Measurements from ENCODE around the gene KIF18A. TPM values are rescaled to one million over a fixed set of nuclear protein-coding genes. Genes with fewer than 3 reads are reported as not detected.

Gene KIF18A
- total and polyA plus RNA-seq, 2 of the 13 experiments (the other 11 are each of a cell fraction or from before 2014, with no cell fraction given) = 3.4 to 14.4 TPM

DNA sequence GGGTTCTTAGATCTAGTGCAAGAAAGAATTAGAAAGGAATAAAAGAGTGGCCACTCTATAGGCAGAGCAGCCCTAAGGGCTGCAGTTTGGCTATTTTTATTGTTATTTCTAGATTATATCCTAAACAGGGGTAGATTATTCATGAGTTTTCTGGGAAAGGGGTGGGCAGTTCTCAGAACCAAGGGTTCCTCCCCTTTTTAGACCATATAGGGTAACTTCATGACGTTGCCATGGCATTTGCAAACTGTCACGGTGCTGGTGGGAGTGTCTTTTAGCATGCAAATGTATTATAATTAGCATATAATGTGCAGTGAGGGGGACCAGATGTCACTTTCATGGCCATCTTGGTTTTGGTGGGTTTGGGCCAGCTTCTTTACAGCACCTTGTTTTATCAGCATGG is 44.8 kb upstream of the KIF18A start:
- intact Hi-C loops (cut with micrococcal nuclease; ENCODE audit: unreplicated experiment) = no loop called here
- in situ Hi-C loops (cut with HindIII; ENCODE audit: extremely low pct_ligation_motif_present, low pct_unique_long_range_greater_than_20kb) = no loop called here
- H3K79me2 ChIP-seq (ENCODE audit: insufficient read depth, low read length) = no peaks in the 10 kb centered on the region
- H3K4me1 ChIP-seq (ENCODE audit: insufficient read depth, low read length) = no peaks in the 10 kb centered on the region
- ChIA-PET CTCF (ENCODE audit: low intra/inter-chr PET ratio, low total read pairs) (no interaction called here), POLR2A (no interaction called here)
- no peak overlapping the region for H3K27ac ChIP-seq (ENCODE audit: extremely low read length, insufficient read depth, low read length)
- no peak for FAIRE-seq
- no peak overlapping the region for H3K9ac ChIP-seq (ENCODE audit: insufficient read depth, low read depth, low read length)
- no peak overlapping the region for H3K4me2 ChIP-seq (ENCODE audit: low read depth, low read length)
- TF ChIP-seq RORA (CRISPR knock-in tag; IDR thresholded peaks at IDR 0.05) (no peak), KDM6A (CRISPR knock-in tag; IDR thresholded peaks at IDR 0.05; ENCODE audit: low read depth) (no peak), ZNF331 (CRISPR knock-in tag; IDR thresholded peaks at IDR 0.05) (no peak), RFX1 (IDR thresholded peaks at IDR 0.05) (no peak), ZNF205 (CRISPR knock-in tag; IDR thresholded peaks at IDR 0.05) (no peak), KDM1A (CRISPR knock-in tag; IDR thresholded peaks at IDR 0.05) (no peak), MBNL3 (CRISPR knock-in tag; conservative IDR thresholded peaks at IDR 0.05) (no peak)
- TF ChIP-seq, protein P1, sequence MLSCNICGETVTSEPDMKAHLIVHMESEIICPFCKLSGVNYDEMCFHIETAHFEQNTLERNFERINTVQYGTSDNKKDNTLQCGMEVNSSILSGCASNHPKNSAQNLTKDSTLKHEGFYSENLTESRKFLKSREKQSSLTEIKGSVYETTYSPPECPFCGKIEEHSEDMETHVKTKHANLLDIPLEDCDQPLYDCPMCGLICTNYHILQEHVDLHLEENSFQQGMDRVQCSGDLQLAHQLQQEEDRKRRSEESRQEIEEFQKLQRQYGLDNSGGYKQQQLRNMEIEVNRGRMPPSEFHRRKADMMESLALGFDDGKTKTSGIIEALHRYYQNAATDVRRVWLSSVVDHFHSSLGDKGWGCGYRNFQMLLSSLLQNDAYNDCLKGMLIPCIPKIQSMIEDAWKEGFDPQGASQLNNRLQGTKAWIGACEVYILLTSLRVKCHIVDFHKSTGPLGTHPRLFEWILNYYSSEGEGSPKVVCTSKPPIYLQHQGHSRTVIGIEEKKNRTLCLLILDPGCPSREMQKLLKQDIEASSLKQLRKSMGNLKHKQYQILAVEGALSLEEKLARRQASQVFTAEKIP (CRISPR knock-in tag; IDR thresholded peaks at IDR 0.05; ENCODE audit: borderline replicate concordance) = no peak
- TF ChIP-seq, protein P2, sequence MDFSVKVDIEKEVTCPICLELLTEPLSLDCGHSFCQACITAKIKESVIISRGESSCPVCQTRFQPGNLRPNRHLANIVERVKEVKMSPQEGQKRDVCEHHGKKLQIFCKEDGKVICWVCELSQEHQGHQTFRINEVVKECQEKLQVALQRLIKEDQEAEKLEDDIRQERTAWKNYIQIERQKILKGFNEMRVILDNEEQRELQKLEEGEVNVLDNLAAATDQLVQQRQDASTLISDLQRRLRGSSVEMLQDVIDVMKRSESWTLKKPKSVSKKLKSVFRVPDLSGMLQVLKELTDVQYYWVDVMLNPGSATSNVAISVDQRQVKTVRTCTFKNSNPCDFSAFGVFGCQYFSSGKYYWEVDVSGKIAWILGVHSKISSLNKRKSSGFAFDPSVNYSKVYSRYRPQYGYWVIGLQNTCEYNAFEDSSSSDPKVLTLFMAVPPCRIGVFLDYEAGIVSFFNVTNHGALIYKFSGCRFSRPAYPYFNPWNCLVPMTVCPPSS (IDR thresholded peaks at IDR 0.05) = no peak
- TF ChIP-seq, protein P3, sequence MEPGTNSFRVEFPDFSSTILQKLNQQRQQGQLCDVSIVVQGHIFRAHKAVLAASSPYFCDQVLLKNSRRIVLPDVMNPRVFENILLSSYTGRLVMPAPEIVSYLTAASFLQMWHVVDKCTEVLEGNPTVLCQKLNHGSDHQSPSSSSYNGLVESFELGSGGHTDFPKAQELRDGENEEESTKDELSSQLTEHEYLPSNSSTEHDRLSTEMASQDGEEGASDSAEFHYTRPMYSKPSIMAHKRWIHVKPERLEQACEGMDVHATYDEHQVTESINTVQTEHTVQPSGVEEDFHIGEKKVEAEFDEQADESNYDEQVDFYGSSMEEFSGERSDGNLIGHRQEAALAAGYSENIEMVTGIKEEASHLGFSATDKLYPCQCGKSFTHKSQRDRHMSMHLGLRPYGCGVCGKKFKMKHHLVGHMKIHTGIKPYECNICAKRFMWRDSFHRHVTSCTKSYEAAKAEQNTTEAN (CRISPR knock-in tag; conservative IDR thresholded peaks at IDR 0.05) = no peak
- TF ChIP-seq, protein P4, sequence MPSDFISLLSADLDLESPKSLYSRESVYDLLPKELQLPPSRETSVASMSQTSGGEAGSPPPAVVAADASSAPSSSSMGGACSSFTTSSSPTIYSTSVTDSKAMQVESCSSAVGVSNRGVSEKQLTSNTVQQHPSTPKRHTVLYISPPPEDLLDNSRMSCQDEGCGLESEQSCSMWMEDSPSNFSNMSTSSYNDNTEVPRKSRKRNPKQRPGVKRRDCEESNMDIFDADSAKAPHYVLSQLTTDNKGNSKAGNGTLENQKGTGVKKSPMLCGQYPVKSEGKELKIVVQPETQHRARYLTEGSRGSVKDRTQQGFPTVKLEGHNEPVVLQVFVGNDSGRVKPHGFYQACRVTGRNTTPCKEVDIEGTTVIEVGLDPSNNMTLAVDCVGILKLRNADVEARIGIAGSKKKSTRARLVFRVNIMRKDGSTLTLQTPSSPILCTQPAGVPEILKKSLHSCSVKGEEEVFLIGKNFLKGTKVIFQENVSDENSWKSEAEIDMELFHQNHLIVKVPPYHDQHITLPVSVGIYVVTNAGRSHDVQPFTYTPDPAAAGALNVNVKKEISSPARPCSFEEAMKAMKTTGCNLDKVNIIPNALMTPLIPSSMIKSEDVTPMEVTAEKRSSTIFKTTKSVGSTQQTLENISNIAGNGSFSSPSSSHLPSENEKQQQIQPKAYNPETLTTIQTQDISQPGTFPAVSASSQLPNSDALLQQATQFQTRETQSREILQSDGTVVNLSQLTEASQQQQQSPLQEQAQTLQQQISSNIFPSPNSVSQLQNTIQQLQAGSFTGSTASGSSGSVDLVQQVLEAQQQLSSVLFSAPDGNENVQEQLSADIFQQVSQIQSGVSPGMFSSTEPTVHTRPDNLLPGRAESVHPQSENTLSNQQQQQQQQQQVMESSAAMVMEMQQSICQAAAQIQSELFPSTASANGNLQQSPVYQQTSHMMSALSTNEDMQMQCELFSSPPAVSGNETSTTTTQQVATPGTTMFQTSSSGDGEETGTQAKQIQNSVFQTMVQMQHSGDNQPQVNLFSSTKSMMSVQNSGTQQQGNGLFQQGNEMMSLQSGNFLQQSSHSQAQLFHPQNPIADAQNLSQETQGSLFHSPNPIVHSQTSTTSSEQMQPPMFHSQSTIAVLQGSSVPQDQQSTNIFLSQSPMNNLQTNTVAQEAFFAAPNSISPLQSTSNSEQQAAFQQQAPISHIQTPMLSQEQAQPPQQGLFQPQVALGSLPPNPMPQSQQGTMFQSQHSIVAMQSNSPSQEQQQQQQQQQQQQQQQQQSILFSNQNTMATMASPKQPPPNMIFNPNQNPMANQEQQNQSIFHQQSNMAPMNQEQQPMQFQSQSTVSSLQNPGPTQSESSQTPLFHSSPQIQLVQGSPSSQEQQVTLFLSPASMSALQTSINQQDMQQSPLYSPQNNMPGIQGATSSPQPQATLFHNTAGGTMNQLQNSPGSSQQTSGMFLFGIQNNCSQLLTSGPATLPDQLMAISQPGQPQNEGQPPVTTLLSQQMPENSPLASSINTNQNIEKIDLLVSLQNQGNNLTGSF (CRISPR knock-in tag; IDR thresholded peaks at IDR 0.05) = no peak
- no peaks in the 10 kb centered on the region for H3K9me3 ChIP-seq (ENCODE audit: low read length)
- ATAC-seq = no peak
- WGBS (ENCODE audit: low lambda C conversion rate) = 96% methylated on average over 2 of the region's 2 CpGs
- BruUV-seq (replicated peaks) = no TSS peak
- H4K20me1 ChIP-seq (ENCODE audit: insufficient read depth, low read length) = no peaks in the 10 kb centered on the region
- H3K4me3 ChIP-seq (replicated peaks in 1 of 3; ENCODE audit: insufficient read depth in 1 of 3, low read depth in 2 of 3, low read length in 3 of 3) = no peak overlapping the region
- peaks cover 1 to 10% of the 10 kb centered on the region in 2 experiments; a peak in 2 of 5 replicates for H3K36me3 ChIP-seq (replicated peaks in 1 of 2; ENCODE audit: control insufficient read depth in 1 of 2, insufficient read depth in 2 of 2, low read length in 2 of 2)
- no peak for DNase-seq (ENCODE audit: low spot score)
- H2AFZ ChIP-seq (ENCODE audit: low read length) = no peak overlapping the region
- H3K27me3 ChIP-seq (ENCODE audit: control insufficient read depth in 1 of 2, insufficient read depth in 2 of 2, low read length in 2 of 2) = no peaks in the 10 kb centered on the region
